H9 (cell line): Measurements from ENCODE around the gene TMSB4X. TPM values are rescaled to one million over a fixed set of nuclear protein-coding genes. Genes with fewer than 3 reads are reported as not detected.

Source experiments
- DNase-seq: peaks from one replicate; pipeline ENCODE4 v3.0.0-alpha.2; 2017
- H2AFZ ChIP-seq: one replicate; pipeline ENCODE4 v1.6.1; 2013; ENCODE audit warnings: mild to moderate bottlenecking, low read length, control low read depth, moderate library complexity
- H2AK5ac ChIP-seq: 2 replicates; pipeline ENCODE4 v1.6.1; 2013; ENCODE audit warnings: low read length, control low read depth, mixed read lengths; ENCODE audit not compliant: insufficient read length
- H2BK120ac ChIP-seq: one replicate; pipeline ENCODE4 v1.6.1; 2013; ENCODE audit warnings: low read depth, mild to moderate bottlenecking, low read length, control low read depth, inconsistent platforms; ENCODE audit not compliant: poor library complexity, severe bottlenecking
- H2BK12ac ChIP-seq: 2 replicates; pipeline ENCODE4 v1.6.1; 2013; ENCODE audit warnings: low read length, control low read depth, mixed read lengths, low read depth; ENCODE audit not compliant: insufficient read length
- H2BK15ac ChIP-seq: 2 replicates; pipeline ENCODE4 v1.6.1; 2013; ENCODE audit warnings: low read depth, low read length, control low read depth
- H2BK20ac ChIP-seq: one replicate; pipeline ENCODE4 v1.6.1; 2013; ENCODE audit warnings: low read depth, mild to moderate bottlenecking, low read length, control low read depth, inconsistent platforms; ENCODE audit not compliant: poor library complexity, severe bottlenecking
- H2BK5ac ChIP-seq: 2 replicates; pipeline ENCODE4 v1.6.1; 2013; ENCODE audit warnings: low read length, control low read depth, mixed read lengths; ENCODE audit not compliant: insufficient read length
- H3K14ac ChIP-seq: 2 replicates; pipeline ENCODE4 v1.6.1; 2013; ENCODE audit warnings: low read length, control low read depth; ENCODE audit not compliant: insufficient read depth
- H3K18ac ChIP-seq: 2 replicates; pipeline ENCODE4 v1.6.1; 2013; ENCODE audit warnings: low read depth, mild to moderate bottlenecking, mixed read lengths, low read length, control low read depth; ENCODE audit not compliant: insufficient read length
- H3K23ac ChIP-seq: 2 replicates; pipeline ENCODE4 v1.6.1; 2013; ENCODE audit warnings: low read length, control low read depth, mixed read lengths, low read depth; ENCODE audit not compliant: insufficient read length
- H3K23me2 ChIP-seq: 2 replicates; pipeline ENCODE4 v1.6.1; 2013; ENCODE audit warnings: low read depth, mild to moderate bottlenecking, mixed read lengths, low read length, control low read depth; ENCODE audit not compliant: insufficient read length, poor library complexity, severe bottlenecking
- H3K27ac ChIP-seq: 2 replicates; pipeline ENCODE4 v1.5.1; 2013; ENCODE audit warnings: low read length, control low read depth, mixed read lengths, low read depth; ENCODE audit not compliant: insufficient read length
- H3K27me3 ChIP-seq: 2 replicates; pipeline ENCODE4 v1.6.1; 2013; ENCODE audit warnings: low read length, control low read depth, inconsistent platforms; ENCODE audit not compliant: insufficient read depth
- H3K4ac ChIP-seq: 2 replicates; pipeline ENCODE4 v1.6.1; 2013; ENCODE audit warnings: low read depth, mild to moderate bottlenecking, control low read depth, inconsistent platforms, low read length, moderate library complexity
- H3K4me1 ChIP-seq: 2 replicates; pipeline ENCODE4 v1.6.1; 2013; ENCODE audit warnings: low read length, control low read depth, inconsistent platforms; ENCODE audit not compliant: insufficient read depth
- H3K4me2 ChIP-seq: 2 replicates; pipeline ENCODE4 v1.6.1; 2013; ENCODE audit warnings: low read length, control low read depth, mixed read lengths; ENCODE audit not compliant: insufficient read length, insufficient read depth
- H3K56ac ChIP-seq: 2 replicates; pipeline ENCODE4 v1.6.1; 2013; ENCODE audit warnings: low read depth, mild to moderate bottlenecking, mixed read lengths, low read length, control low read depth; ENCODE audit not compliant: insufficient read length
- H3K79me1 ChIP-seq: 2 replicates; pipeline ENCODE4 v1.6.1; 2013; ENCODE audit warnings: low read depth, mild to moderate bottlenecking, moderate library complexity, low read length, control low read depth, inconsistent platforms; ENCODE audit not compliant: insufficient read depth, poor library complexity, severe bottlenecking
- H3K79me2 ChIP-seq: 2 replicates; pipeline ENCODE4 v1.6.1; 2013; ENCODE audit warnings: low read length, control low read depth, inconsistent platforms; ENCODE audit not compliant: insufficient read depth
- H3K9ac ChIP-seq: 2 replicates; pipeline ENCODE4 v1.6.1; 2013; ENCODE audit warnings: low read length, control low read depth, mixed read lengths; ENCODE audit not compliant: insufficient read length; ENCODE audit errors: extremely low read depth
- H3K9me3 ChIP-seq: one replicate; pipeline ENCODE4 v1.6.1; 2013; ENCODE audit warnings: low read depth, low read length, inconsistent platforms; ENCODE audit not compliant: control insufficient read depth
- H3T11ph ChIP-seq: one replicate; pipeline ENCODE4 v1.6.1; 2013; ENCODE audit warnings: mild to moderate bottlenecking, low read length, control low read depth, inconsistent platforms
- H4K20me1 ChIP-seq: one replicate; pipeline ENCODE4 v1.6.1; 2013; ENCODE audit not compliant: control insufficient read depth, insufficient read length, insufficient read depth
- H4K5ac ChIP-seq: 2 replicates; pipeline ENCODE4 v1.6.1; 2013; ENCODE audit warnings: low read depth, mild to moderate bottlenecking, mixed read lengths, low read length, control low read depth; ENCODE audit not compliant: insufficient read length
- H4K8ac ChIP-seq: replicated peaks from 2 replicates; pipeline ENCODE4 v1.6.1; 2013; ENCODE audit warnings: low read length, control low read depth, mixed read lengths, low read depth; ENCODE audit not compliant: insufficient read length
- H4K91ac ChIP-seq: 2 replicates; pipeline ENCODE4 v1.6.1; 2013; ENCODE audit warnings: low read depth, mild to moderate bottlenecking, moderate library complexity, mixed read lengths, low read length, control low read depth; ENCODE audit not compliant: insufficient read length
- H3K27ac Mint-ChIP-seq, 3 experiments: 2 replicates in 2 of 3; 3 replicates in 1 of 3; pipeline ENCODE4 v1.8.0; 2020 to 2021; ENCODE audit warnings: mixed read lengths in 3 of 3, mild to moderate bottlenecking in 1 of 3, moderate library complexity in 1 of 3
- H3K27me3 Mint-ChIP-seq: 2 replicates; pipeline ENCODE4 v1.8.0; 2021; ENCODE audit warnings: low read depth, mild to moderate bottlenecking, moderate library complexity, mixed read lengths
- H3K36me3 Mint-ChIP-seq, 3 experiments: 2 replicates in 2 of 3; 3 replicates in 1 of 3; pipeline ENCODE4 v1.8.0; 2020 to 2021; ENCODE audit warnings: low read depth in 3 of 3, mixed read lengths in 3 of 3; ENCODE audit not compliant: insufficient read depth in 1 of 3
- H3K4me1 Mint-ChIP-seq, 2 experiments: 2 replicates each; pipeline ENCODE4 v1.8.0; 2020; ENCODE audit warnings: mixed read lengths in 2 of 2
- H3K4me3 Mint-ChIP-seq, 2 experiments: 2 replicates in 1 of 2; 3 replicates in 1 of 2; pipeline ENCODE4 v1.8.0; 2020 to 2021; ENCODE audit warnings: mild to moderate bottlenecking in 2 of 2, mixed read lengths in 2 of 2, moderate library complexity in 1 of 2
- H3K9me3 Mint-ChIP-seq, 2 experiments: 2 replicates in 1 of 2; 3 replicates in 1 of 2; pipeline ENCODE4 v1.8.0; 2020; ENCODE audit warnings: mild to moderate bottlenecking in 2 of 2, mixed read lengths in 2 of 2, moderate library complexity in 1 of 2
- WGBS: extraction: QIAGEN DNeasy Blood & Tissue Kit; methylation state at CpG from one replicate; pipeline ENCODE4 v1.1.7; 2013; ENCODE audit warnings: missing lambda C conversion rate, low lambda C conversion rate, mixed read lengths; ENCODE audit not compliant: insufficient read length; ENCODE audit errors: extremely low coverage; 5-methylcytosine and 5-hydroxymethylcytosine counted together
- total RNA-seq: library from RNA; stranded (reverse); gene quantifications from 2 replicates; pipeline ENCODE4 v1.2.1, GENCODE V29; 2021
- TF ChIP-seq, protein P1 (sequence below): fragments of 200-600 bp; sonication (generic); conservative IDR thresholded peaks from 3 replicates; pipeline ENCODE4 v1.8.0; 2021; ENCODE audit warnings: antibody characterized with exemption, mild to moderate bottlenecking

The TMSB4X gene
- total RNA-seq, 1 experiment from 2014 or later, result 2,733 TPM

DNA sequence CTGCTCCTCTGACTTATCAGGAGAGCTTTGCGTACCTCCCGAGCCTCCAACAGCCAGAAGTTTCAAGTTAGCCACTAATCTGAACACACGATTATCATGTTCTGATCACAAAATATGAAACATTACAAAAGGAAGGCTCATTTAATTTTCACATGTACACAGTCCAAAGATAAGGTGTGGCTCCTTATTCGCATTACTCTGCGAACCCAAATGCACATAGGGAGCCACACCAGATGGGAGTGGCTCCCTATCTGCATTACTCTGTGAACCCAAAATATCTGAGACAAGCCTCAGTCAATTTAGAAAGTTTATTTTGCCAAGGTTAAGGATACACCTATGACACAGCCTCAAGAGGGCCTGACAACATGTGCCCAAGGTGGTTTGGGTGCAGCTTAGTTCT is 40.1 kb upstream of the TMSB4X start:
- no peak overlapping the region for H3K18ac ChIP-seq
- no peak overlapping the region for H2BK120ac ChIP-seq
- no peak overlapping the region for H2BK12ac ChIP-seq
- no peak for DNase-seq
- H2BK5ac ChIP-seq, result no peak overlapping the region
- H3K56ac ChIP-seq, result no peak overlapping the region
- H2AK5ac ChIP-seq, result no peak overlapping the region
- Mint-ChIP-seq H3K27me3 (no peaks in the 10 kb centered on the region), H3K4me1 (no peaks in the 10 kb centered on the region), H3K4me3 (no peak overlapping the region), H3K9me3 (peaks cover 79 to 86% of the 10 kb centered on the region in 2 experiments), H3K36me3 (peaks cover 20 to 34% (median 22%) of the 10 kb centered on the region in 3 experiments), H3K27ac (no peak overlapping the region)
- H3K27ac ChIP-seq, result no peak overlapping the region
- no peak overlapping the region for H3K14ac ChIP-seq
- no peaks in the 10 kb centered on the region for H3K23me2 ChIP-seq
- no peak overlapping the region for H2BK20ac ChIP-seq
- H4K8ac ChIP-seq, result no peak overlapping the region
- H3K4ac ChIP-seq, result no peak overlapping the region
- no peak overlapping the region for H2BK15ac ChIP-seq
- H3T11ph ChIP-seq, result no peak overlapping the region
- no peak overlapping the region for H4K91ac ChIP-seq
- no CpG with 5 or more reads among the region's 5 CpGs for WGBS
- TF ChIP-seq, protein P1, sequence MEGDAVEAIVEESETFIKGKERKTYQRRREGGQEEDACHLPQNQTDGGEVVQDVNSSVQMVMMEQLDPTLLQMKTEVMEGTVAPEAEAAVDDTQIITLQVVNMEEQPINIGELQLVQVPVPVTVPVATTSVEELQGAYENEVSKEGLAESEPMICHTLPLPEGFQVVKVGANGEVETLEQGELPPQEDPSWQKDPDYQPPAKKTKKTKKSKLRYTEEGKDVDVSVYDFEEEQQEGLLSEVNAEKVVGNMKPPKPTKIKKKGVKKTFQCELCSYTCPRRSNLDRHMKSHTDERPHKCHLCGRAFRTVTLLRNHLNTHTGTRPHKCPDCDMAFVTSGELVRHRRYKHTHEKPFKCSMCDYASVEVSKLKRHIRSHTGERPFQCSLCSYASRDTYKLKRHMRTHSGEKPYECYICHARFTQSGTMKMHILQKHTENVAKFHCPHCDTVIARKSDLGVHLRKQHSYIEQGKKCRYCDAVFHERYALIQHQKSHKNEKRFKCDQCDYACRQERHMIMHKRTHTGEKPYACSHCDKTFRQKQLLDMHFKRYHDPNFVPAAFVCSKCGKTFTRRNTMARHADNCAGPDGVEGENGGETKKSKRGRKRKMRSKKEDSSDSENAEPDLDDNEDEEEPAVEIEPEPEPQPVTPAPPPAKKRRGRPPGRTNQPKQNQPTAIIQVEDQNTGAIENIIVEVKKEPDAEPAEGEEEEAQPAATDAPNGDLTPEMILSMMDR, result no peak
- no peak overlapping the region for H4K5ac ChIP-seq
- H4K20me1 ChIP-seq, result no peaks in the 10 kb centered on the region
- H3K4me1 ChIP-seq, result no peaks in the 10 kb centered on the region
- H3K9ac ChIP-seq, result no peak overlapping the region
- peaks cover 13% of the 10 kb centered on the region for H3K9me3 ChIP-seq
- no peak overlapping the region for H3K4me2 ChIP-seq
- no peak overlapping the region for H2AFZ ChIP-seq
- no peaks in the 10 kb centered on the region for H3K79me2 ChIP-seq
- H3K23ac ChIP-seq, result no peak overlapping the region
- no peaks in the 10 kb centered on the region for H3K27me3 ChIP-seq
- H3K79me1 ChIP-seq, result no peaks in the 10 kb centered on the region
